A673 (cell line): ENCODE results near the gene ADM5.

Source experiments
- CTCF ChIP-seq: fragments of 300-800, 200-600 bp; sonication (generic); conservative IDR thresholded peaks from 2 replicates; pipeline ENCODE4 v1.5.1; 2017; ENCODE audit warnings: low read depth, mild to moderate bottlenecking, antibody characterized with exemption, low read length, moderate library complexity, mixed read lengths
- EZH2 ChIP-seq: fragments of 200-600 bp; sonication (generic); IDR thresholded peaks from 2 replicates; pipeline ENCODE4 v1.6.1; 2017; ENCODE audit warnings: borderline replicate concordance, low read depth, mild to moderate bottlenecking, mixed read lengths, antibody characterized with exemption, low read length; ENCODE audit not compliant: poor library complexity, severe bottlenecking

GRCh38 chr19:49683814-49684250, 5.6 kb upstream of the ADM5 start:
- TF ChIP-seq CTCF, result no peak
- TF ChIP-seq EZH2, result no peak
